ENCODE measurements around the gene EFS. TPM values are rescaled to one million over a fixed set of nuclear protein-coding genes. Genes with fewer than 3 reads are reported as not detected.

EFS gene
- total and polyA plus RNA-seq, 9 donors, result 10.8 to 44.2 (median 29.2) TPM

DNA sequence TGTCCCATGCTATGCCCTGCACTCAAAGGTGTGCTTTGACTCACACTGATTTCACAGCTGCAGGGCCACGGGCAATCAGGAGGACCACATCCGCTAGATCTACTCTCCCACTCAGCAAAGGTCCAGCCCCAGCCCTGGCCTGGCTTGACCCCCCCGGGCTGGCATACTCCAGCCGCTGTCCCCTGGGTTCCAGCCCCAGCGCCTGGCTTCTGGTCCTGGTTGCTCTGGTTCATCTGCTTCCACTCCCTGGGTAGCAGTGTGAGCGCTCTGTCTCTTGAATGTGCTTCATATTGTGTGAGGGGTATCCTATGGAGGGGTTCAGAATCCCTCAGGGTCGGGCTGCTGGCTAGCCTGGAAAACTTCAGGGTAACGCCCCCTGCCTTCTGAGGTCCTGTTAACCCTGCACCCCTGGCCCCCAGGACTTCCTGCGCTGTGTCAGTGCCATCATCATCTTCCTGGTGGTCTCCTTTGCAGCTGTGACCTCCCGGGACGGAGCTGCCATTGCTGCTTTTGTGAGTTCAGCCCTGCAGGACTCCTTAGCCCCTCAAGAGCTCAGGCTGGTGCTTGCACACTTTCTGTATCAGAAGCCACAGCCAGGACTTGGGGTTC, 13.7 kb upstream of the EFS start:
- Histone ChIP-seq H3K9me3 (no peaks in the 10 kb centered on the region), H3K27ac (no peak overlapping the region), H3K27me3 (no peaks in the 10 kb centered on the region), H3K4me3 (no peak overlapping the region), H3K4me1 (ENCODE audit: insufficient read depth) (no peaks in the 10 kb centered on the region), H3K36me3 (no peaks in the 10 kb centered on the region)
- DNase-seq, result no peak
- no peak for TF ChIP-seq EP300 (IDR thresholded peaks at IDR 0.05)
- no peak for TF ChIP-seq POLR2A (IDR thresholded peaks at IDR 0.05)
- TF ChIP-seq CTCF (IDR thresholded peaks at IDR 0.05), result no peak
- intact Hi-C loops (cut with DNase I), result loop anchor here (5.0 to 10.0 kb wide), 3 partner anchors 51 to 114 kb away; no protein-coding TSS in a partner anchor
- WGBS, 3 donors, result 76 to 79% (median 77%) methylated on average over 11 of the region's 11 CpGs

DNA sequence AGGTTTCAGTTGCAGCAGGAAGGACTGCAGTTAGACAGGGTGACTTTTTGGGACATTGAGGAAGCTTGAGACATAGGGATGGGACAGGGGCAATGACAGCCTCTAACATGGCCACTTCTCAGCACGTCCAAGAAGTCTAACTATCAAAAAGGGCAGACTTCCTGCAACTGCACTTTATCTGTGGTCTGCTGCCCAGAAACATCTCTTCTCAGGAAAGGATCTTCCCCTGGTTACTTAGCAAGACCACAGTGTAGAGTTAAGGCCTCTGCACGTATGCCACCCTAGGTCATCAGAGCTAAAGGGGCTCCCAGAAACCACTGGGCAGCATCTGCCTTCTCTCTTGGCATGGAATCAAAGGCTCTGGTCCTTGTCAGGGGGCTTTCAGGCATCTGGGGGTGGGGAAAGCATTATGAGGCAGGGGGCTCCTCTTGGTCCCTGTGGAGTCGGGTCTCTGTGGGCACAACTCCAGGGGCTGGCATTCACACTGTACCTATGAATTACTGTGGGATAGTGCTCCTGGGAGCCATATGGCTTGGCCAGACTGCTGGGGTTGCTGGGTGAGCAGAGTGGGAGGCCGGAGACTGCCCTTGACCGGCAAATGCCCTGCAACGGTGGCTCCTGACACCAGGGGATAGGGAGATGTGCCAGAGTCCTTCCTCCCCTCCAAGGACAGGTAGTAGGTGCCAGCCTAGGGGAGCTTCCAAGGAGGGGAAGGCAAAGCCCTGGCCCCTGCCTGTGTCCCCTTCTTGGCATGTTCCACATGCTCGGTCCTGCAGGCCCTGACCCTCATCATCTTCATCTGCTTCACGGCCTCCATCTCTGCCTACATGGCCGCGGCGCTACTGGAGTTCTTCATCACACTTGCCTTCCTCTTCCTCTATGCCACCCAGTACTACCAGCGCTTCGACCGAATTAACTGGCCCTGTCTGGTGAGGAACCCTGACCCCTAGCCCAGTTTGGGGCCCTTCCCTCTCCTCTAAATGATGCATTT, 12.9 kb upstream of the EFS start:
- Histone ChIP-seq H3K4me3 (no peak overlapping the region), H3K36me3 (no peaks in the 10 kb centered on the region), H3K9me3 (no peaks in the 10 kb centered on the region), H3K4me1 (ENCODE audit: insufficient read depth) (no peaks in the 10 kb centered on the region), H3K27me3 (no peaks in the 10 kb centered on the region), H3K27ac (no peak overlapping the region)
- intact Hi-C loops (cut with DNase I), result loop anchor here (5.0 to 10.0 kb wide), 3 partner anchors 51 to 113 kb away; no protein-coding TSS in a partner anchor
- 72 to 80% (median 76%) methylated on average over 14 of the region's 14 CpGs for WGBS, 3 donors
- TF ChIP-seq POLR2A (IDR thresholded peaks at IDR 0.05) (no peak), EP300 (IDR thresholded peaks at IDR 0.05) (no peak), CTCF (IDR thresholded peaks at IDR 0.05) (no peak)
- DNase-seq, result no peak

GRCh38 chr14:23377198-23377550, 12.2 kb upstream of the EFS start:
- Histone ChIP-seq H3K4me3 (no peak overlapping the region), H3K27me3 (no peaks in the 10 kb centered on the region), H3K4me1 (ENCODE audit: insufficient read depth) (no peaks in the 10 kb centered on the region), H3K9me3 (no peaks in the 10 kb centered on the region), H3K27ac (no peak overlapping the region), H3K36me3 (no peaks in the 10 kb centered on the region)
- no peak for DNase-seq
- 46 to 53% (median 49%) methylated on average over 11 of the region's 11 CpGs for WGBS, 3 donors
- TF ChIP-seq POLR2A (IDR thresholded peaks at IDR 0.05) (no peak), EP300 (IDR thresholded peaks at IDR 0.05) (no peak), CTCF (IDR thresholded peaks at IDR 0.05) (no peak)
- intact Hi-C loops (cut with DNase I), result loop anchor here (5.0 to 10.0 kb wide), 3 partner anchors 50 to 112 kb away; no protein-coding TSS in a partner anchor

DNA sequence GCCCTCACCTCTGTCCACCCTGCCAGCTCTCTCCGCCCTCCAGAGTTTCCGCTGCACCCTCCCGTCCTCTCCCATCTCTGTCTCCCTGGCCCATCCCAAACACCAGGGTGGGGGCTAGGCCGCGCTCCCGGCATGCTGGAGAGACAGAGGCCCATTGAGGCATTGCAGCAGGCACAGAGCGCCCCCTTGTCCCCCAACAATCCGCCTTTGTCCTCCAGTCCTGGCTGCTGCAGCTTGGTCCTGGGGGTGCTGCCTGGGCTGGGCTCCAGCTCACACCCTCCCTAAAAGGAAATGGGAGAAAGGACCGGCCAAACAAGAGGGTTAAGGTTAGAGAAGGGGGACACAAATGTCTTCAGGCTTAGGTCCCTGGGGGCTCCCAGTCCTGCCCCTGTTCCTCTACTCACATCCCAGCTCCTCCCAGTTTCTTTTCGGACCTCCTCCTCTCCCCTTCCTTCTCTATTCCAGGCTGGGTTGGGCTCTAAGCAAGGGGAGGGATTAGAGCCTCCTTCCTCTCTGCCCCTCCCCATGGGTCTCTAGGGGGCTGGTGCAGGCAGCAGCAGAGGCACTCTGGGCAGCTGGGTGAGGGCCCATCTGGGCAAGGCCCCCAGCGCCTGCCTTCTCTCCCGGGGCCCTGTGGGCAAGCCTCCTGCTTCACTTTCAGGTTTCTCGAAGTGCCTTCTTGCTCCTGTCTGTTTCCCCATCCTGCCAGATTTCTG, 11.7 kb upstream of the EFS start, which contains the start of gene CMTM5:
CMTM5 (plus strand) TSS at position 565 of the 716 bp plus-strand sequence. CDS start 206 bp downstream, outside the sequence.
- no peaks in the 10 kb centered on the region for H3K4me1 ChIP-seq (ENCODE audit: insufficient read depth)
- no peak within 1 kb of the TSS for H3K4me3 ChIP-seq
- H3K27ac ChIP-seq, result no peak within 1 kb of the TSS
- no peaks in the 10 kb centered on the region for H3K27me3 ChIP-seq
- intact Hi-C loops (cut with DNase I), result loop anchor here (5.0 to 10.0 kb wide), 3 partner anchors 49 to 112 kb away; no protein-coding TSS in a partner anchor
- no peaks in the 10 kb centered on the region for H3K9me3 ChIP-seq
- WGBS, 3 donors, result 45 to 57% (median 57%) methylated on average over 13 of the region's 13 CpGs
- H3K36me3 ChIP-seq, result no peaks in the 10 kb centered on the region
- TF ChIP-seq POLR2A (IDR thresholded peaks at IDR 0.05) (no peak), EP300 (IDR thresholded peaks at IDR 0.05) (no peak), CTCF (IDR thresholded peaks at IDR 0.05) (no peak)
- no peak for DNase-seq

Measured in ovary (tissue), 9 donors.